Spleen (tissue), 11 donors: Measurements from ENCODE around the gene OPRL1. TPM values are rescaled to one million over a fixed set of nuclear protein-coding genes. Genes with fewer than 3 reads are reported as not detected.

Source experiments
- DNase-seq: peaks from one replicate; pipeline ENCODE4 v3.0.0-alpha.2; 2020
- H3K27ac ChIP-seq, 8 donors: fragments of 200-600 bp; sonication (generic) in 7 of 8; 1 replicate in 4 of 8; 2 replicates in 4 of 8; pipeline versions ENCODE4 v1.5.0 to v1.8.0; 2016 to 2021; ENCODE audit warnings: inconsistent platforms in 4 of 8, mild to moderate bottlenecking in 4 of 8, moderate library complexity in 1 of 8
- H3K27me3 ChIP-seq, 7 donors: fragments of 200-600 bp; sonication (generic) in 6 of 7; replicated peaks in 1 of 7; 1 replicate in 4 of 7; 2 replicates in 3 of 7; pipeline versions ENCODE4 v1.5.0 to v1.8.0; 2016 to 2021; ENCODE audit warnings: inconsistent platforms in 3 of 7, mild to moderate bottlenecking in 1 of 7
- H3K36me3 ChIP-seq, 6 donors: fragments of 200-600 bp; sonication (generic) in 5 of 6; 1 replicate in 4 of 6; 2 replicates in 2 of 6; pipeline versions ENCODE4 v1.5.0 to v1.8.0; 2016 to 2021; ENCODE audit warnings: inconsistent platforms in 2 of 6
- H3K4me1 ChIP-seq, 6 donors: fragments of 200-600 bp; sonication (generic) in 5 of 6; 1 replicate in 3 of 6; 2 replicates in 3 of 6; pipeline versions ENCODE4 v1.5.0 to v1.8.0; 2016 to 2021; ENCODE audit warnings: inconsistent platforms in 3 of 6
- H3K4me3 ChIP-seq, 8 donors: fragments of 200-600 bp; sonication (generic) in 7 of 8; 1 replicate in 4 of 8; 2 replicates in 4 of 8; pipeline versions ENCODE4 v1.5.0 to v1.8.0; 2016 to 2021; ENCODE audit warnings: inconsistent platforms in 4 of 8, mild to moderate bottlenecking in 4 of 8, moderate library complexity in 2 of 8
- H3K9me3 ChIP-seq, 8 donors: fragments of 200-600 bp; sonication (generic) in 7 of 8; 1 replicate in 4 of 8; 2 replicates in 4 of 8; pipeline versions ENCODE4 v1.5.0 to v1.8.0; 2016 to 2021; ENCODE audit warnings: inconsistent platforms in 4 of 8
- POLR2A ChIP-seq, 3 donors: fragments of 450-650 bp; IDR thresholded peaks; one replicate each; pipeline ENCODE4 v1.5.1; 2017; ENCODE audit warnings: antibody characterized with exemption in 3 of 3, mild to moderate bottlenecking in 1 of 3
- POLR2AphosphoS5 ChIP-seq, 3 donors: sonication (generic); formaldehyde crosslinking; IDR thresholded peaks; one replicate each; pipeline ENCODE4 v1.5.1; 2017; ENCODE audit warnings: antibody characterized with exemption in 3 of 3
- WGBS, 5 donors: extraction: QIAGEN DNeasy Blood & Tissue Kit in 3 of 5; methylation state at CpG; one replicate each; pipeline versions ENCODE4 v1.1.5 to v1.1.7; 2013 to 2018; 5-methylcytosine and 5-hydroxymethylcytosine counted together
- intact Hi-C: fragments of 100-400 bp; cut with DNase I; formaldehyde crosslinking; loops from one replicate; pipeline ENCODE4 v1.15.0; 2023; ENCODE audit warnings: low total_unique reads
- polyA plus RNA-seq, 3 donors: library from polyadenylated mRNA; stranded (reverse); fragments of 200-250 nt; gene quantifications; one replicate each; pipeline ENCODE4 v1.2.1, GENCODE V29; 2013
- total RNA-seq, 7 donors: library from RNA; depleted of rRNA in 3 of 7; stranded (reverse); fragments of >200 nt in 3 of 7; fragmentation: NEBNext Ultra II Directional in 4 of 7; extraction: Animal tissue kit (Norgen Biotek cat#: 25700) in 4 of 7; gene quantifications; one replicate each; pipeline versions ENCODE4 v1.1.0 to v1.2.1, GENCODE V29; 2016 to 2021
- TF ChIP-seq, protein P1 (sequence below), 11 experiments: fragments of 200-600 bp in 7 of 11; fragments of 450-650 bp in 4 of 11; sonication (generic) in 4 of 11; IDR thresholded peaks in 8 of 11; conservative IDR thresholded peaks in 3 of 11; 1 replicate in 7 of 11; 2 replicates in 4 of 11; pipeline versions ENCODE4 v1.4.0 to v1.8.0; 2016 to 2021; ENCODE audit warnings: antibody characterized with exemption in 11 of 11, inconsistent platforms in 4 of 11, mild to moderate bottlenecking in 1 of 11
- donor health status: healthy with polysubstance abuse.
- donor health status: DM: no; HTN: no; CAD: no; lungs with moderate emphysema.
- donor health status: DM: no; HTN: no; CAD: no.
- donor health status: Bipolar disorder and iron deficiency.
- donor health status: healthy.
- donor health status: DM: no; HTN: no; CAD: no.
- donor health status: DM: yes; HTN: yes; CAD: no.

Gene OPRL1
- total and polyA plus RNA-seq, 10 donors = 1.9 to 7.9 (median 5.0) TPM

DNA sequence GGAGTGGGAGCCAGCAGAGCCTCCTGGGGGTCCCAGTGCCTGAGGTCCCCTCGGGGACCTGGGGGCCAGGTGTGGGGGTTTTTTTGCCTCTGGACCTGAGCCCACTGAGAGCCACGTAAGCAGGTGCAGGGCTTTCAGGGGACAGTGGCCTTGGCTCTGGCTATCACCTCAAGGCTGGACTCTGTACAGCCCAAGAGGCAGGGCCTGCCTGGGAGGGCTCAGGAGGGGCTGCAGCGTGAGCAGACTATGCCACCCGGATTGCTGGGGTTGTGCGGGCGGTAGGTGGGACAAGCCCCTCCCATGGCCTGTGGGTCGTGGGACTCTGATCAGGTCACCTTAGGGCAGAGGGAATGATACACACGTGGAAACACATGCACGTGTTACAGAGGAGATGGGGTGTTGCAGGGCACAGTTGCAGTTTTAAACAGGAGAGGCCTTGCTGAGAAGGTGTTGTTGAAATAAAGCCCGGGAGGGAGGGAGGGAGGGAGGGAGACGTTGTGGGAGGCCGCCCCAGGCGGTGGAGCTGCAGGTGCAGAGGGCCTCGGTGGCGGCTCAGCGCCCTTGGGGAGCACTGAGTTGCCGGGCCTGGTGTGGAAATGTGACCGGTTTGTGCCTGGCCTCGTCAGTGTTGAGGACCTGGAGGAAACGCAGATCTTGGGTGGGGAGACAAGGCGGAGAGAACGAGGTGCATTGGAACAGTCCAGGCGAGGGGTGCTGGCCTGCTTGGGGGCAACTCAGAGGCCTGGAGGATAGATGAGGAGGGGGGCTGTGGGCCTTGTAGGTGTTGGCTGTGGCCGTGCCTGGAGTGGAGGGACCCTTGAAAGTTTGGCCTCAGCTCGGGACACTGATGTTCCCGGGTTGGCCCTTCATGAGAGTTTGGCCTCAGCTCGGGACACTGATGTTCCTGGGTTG, 14.6 kb upstream of the OPRL1 start:
- Histone ChIP-seq H3K4me1 (peaks cover 28 to 83% (median 78%) of the 10 kb centered on the region in 6 donors), H3K27ac (peak overlapping the region in 4 of 8 donors; percentile 7 to 81 (median 40)), H3K27me3 (no peaks in the 10 kb centered on the region), H3K36me3 (peaks cover 0 to 4% (median 0%) of the 10 kb centered on the region in 6 donors), H3K4me3 (no peak overlapping the region), H3K9me3 (no peaks in the 10 kb centered on the region)
- intact Hi-C loops = no loop called here
- TF ChIP-seq POLR2A (IDR thresholded peaks at IDR 0.05) (no peak), POLR2AphosphoS5 (IDR thresholded peaks at IDR 0.05) (peak in 2 of 3 donors; percentile 17 to 26)
- TF ChIP-seq, protein P1, sequence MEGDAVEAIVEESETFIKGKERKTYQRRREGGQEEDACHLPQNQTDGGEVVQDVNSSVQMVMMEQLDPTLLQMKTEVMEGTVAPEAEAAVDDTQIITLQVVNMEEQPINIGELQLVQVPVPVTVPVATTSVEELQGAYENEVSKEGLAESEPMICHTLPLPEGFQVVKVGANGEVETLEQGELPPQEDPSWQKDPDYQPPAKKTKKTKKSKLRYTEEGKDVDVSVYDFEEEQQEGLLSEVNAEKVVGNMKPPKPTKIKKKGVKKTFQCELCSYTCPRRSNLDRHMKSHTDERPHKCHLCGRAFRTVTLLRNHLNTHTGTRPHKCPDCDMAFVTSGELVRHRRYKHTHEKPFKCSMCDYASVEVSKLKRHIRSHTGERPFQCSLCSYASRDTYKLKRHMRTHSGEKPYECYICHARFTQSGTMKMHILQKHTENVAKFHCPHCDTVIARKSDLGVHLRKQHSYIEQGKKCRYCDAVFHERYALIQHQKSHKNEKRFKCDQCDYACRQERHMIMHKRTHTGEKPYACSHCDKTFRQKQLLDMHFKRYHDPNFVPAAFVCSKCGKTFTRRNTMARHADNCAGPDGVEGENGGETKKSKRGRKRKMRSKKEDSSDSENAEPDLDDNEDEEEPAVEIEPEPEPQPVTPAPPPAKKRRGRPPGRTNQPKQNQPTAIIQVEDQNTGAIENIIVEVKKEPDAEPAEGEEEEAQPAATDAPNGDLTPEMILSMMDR (IDR thresholded peaks at IDR 0.05 in 8 of 11, conservative IDR thresholded peaks at IDR 0.05 in 3 of 11) = no peak
- no peak for DNase-seq
- WGBS, 5 donors = 41 to 54% (median 48%) methylated on average over 27 of the region's 27 CpGs

DNA sequence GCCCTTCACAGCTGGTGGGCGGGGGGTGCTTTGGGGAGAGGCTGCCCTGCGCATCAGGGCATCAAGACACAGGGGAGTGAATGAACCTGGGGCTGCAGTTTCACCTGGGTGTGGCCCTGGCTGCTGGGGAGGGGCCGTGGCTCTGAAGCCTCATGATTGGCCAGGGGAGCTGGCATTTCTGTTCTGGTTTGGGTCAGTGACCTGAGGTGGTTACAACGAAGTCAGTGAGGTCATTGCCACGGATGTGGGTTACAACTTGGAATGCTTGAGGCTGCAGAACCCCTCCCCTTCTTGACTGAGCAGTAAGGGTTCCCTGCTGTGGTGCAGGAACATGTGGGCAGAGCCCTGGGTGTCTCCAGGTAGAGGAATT, 13.9 kb upstream of the OPRL1 start:
- Histone ChIP-seq H3K4me1 (peaks cover 28 to 90% (median 84%) of the 10 kb centered on the region in 6 donors), H3K36me3 (peaks cover 0 to 4% (median 0%) of the 10 kb centered on the region in 6 donors), H3K4me3 (no peak overlapping the region), H3K9me3 (no peaks in the 10 kb centered on the region), H3K27me3 (no peaks in the 10 kb centered on the region), H3K27ac (peak overlapping the region in 4 of 8 donors; percentile 7 to 81 (median 40))
- intact Hi-C loops = no loop called here
- TF ChIP-seq, protein P1 (IDR thresholded peaks at IDR 0.05 in 8 of 11, conservative IDR thresholded peaks at IDR 0.05 in 3 of 11) = no peak
- TF ChIP-seq POLR2AphosphoS5 (IDR thresholded peaks at IDR 0.05) = peak in 2 of 3 donors; percentile 30 to 58
- TF ChIP-seq POLR2A (IDR thresholded peaks at IDR 0.05) = no peak
- 35 to 40% (median 37%) methylated on average over 5 of the region's 5 CpGs for WGBS, 5 donors
- DNase-seq = no peak

DNA sequence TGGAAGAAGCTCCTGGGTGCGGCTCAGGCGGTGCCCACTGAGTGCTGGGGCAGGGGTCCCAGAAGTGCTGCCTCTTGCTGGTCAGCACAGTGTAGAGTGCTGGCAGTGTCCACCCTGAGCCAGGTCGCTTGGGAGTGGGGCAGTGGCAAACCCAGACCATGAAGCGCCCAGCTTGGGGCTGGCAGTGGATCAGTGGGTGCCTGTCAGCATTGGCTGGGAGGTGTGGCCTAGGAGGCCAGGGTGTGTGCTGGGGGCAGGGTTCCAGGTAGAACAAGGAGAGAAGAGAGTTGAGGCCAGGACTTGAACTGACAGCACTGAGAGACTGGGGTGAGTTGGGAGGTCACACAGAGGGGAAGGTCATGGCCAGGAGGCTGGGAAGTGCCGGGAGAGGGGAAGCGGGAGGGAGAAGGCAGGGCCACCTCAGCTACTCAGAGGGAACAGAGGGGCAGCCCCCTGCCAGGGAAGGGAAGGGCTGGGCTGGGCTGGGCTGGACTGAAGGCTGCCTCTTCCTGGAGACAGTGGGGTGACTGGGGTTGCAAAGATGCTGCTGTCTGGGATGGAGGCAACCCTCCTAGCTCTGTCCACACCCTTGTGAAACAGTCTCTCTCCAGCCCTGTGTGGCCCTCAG, 12.8 kb upstream of the OPRL1 start:
- Histone ChIP-seq H3K27ac (peak overlapping the region in 1 of 8 donors; percentile 81), H3K27me3 (no peaks in the 10 kb centered on the region), H3K9me3 (no peaks in the 10 kb centered on the region), H3K4me1 (peaks cover 28 to 97% (median 91%) of the 10 kb centered on the region in 6 donors), H3K4me3 (no peak overlapping the region), H3K36me3 (peaks cover 0 to 13% (median 6%) of the 10 kb centered on the region in 6 donors)
- TF ChIP-seq POLR2A (IDR thresholded peaks at IDR 0.05) = no peak
- TF ChIP-seq, protein P1 (IDR thresholded peaks at IDR 0.05 in 8 of 11, conservative IDR thresholded peaks at IDR 0.05 in 3 of 11) = no peak
- TF ChIP-seq POLR2AphosphoS5 (IDR thresholded peaks at IDR 0.05) = no peak
- intact Hi-C loops = no loop called here
- 75 to 87% (median 82%) methylated on average over 6 of the region's 6 CpGs for WGBS, 5 donors
- DNase-seq = no peak
